SK-N-SH (cell line): ENCODE measurements around the gene NAV2. TPM values are rescaled to one million over a fixed set of nuclear protein-coding genes. Genes with fewer than 3 reads are reported as not detected.

Experiments used
- CTCF ChIP-seq: fragments of 200-600 bp; sonication (generic); IDR thresholded peaks from 2 replicates; pipeline ENCODE4 v1.6.1; 2017; ENCODE audit warnings: antibody characterized with exemption, mild to moderate bottlenecking, moderate library complexity
- ELF1 ChIP-seq: IDR thresholded peaks from 2 replicates; pipeline ENCODE4 v1.4.0; 2012
- EP300 ChIP-seq, 2 experiments: IDR thresholded peaks; 2 replicates each; pipeline versions ENCODE4 v1.4.0 to v1.6.1; 2012; ENCODE audit warnings: borderline replicate concordance in 1 of 2, low read depth in 1 of 2, low read length in 1 of 2
- EZH2phosphoT487 ChIP-seq: fragments of 200-600 bp; sonication (generic); IDR thresholded peaks from 2 replicates; pipeline ENCODE4 v1.6.1; 2017; ENCODE audit warnings: low read depth, mixed run types, mild to moderate bottlenecking, antibody characterized with exemption, moderate library complexity, borderline replicate concordance
- JUND ChIP-seq: IDR thresholded peaks from 2 replicates; pipeline ENCODE4 v1.4.0; 2012
- MXI1 ChIP-seq: IDR thresholded peaks from 2 replicates; pipeline ENCODE4 v1.6.1; 2012; ENCODE audit warnings: mild to moderate bottlenecking, low read depth, low read length, improper control_type of control experiment
- NRF1 ChIP-seq: IDR thresholded peaks from 2 replicates; pipeline ENCODE4 v1.6.1; 2012; ENCODE audit warnings: low read depth, mild to moderate bottlenecking, low read length
- PBX3 ChIP-seq: IDR thresholded peaks from 2 replicates; pipeline ENCODE4; 2012
- POLR2AphosphoS5 ChIP-seq: IDR thresholded peaks from 2 replicates; pipeline ENCODE4 v1.6.1; 2012; ENCODE audit warnings: low read depth, low read length
- RCOR1 ChIP-seq: fragments of 150-350 bp; IDR thresholded peaks from 2 replicates; pipeline ENCODE4 v1.6.1; 2017; ENCODE audit warnings: antibody characterized with exemption, low read length
- REST ChIP-seq: IDR thresholded peaks from 2 replicates; pipeline ENCODE4 v1.6.1; 2012; ENCODE audit warnings: mild to moderate bottlenecking, low read depth, low read length, moderate library complexity
- RFX5 ChIP-seq: IDR thresholded peaks from 2 replicates; pipeline ENCODE4 v1.6.1; 2012; ENCODE audit warnings: mild to moderate bottlenecking, improper control_type of control experiment, low read length
- SMC3 ChIP-seq: IDR thresholded peaks from 2 replicates; pipeline ENCODE4 v1.6.1; 2012; ENCODE audit warnings: low read depth, low read length, improper control_type of control experiment
- TAF1 ChIP-seq: IDR thresholded peaks from 2 replicates; pipeline ENCODE4 v1.6.1; 2012; ENCODE audit warnings: low read depth, mild to moderate bottlenecking, low read length, moderate library complexity, borderline replicate concordance
- TCF12 ChIP-seq: IDR thresholded peaks from 2 replicates; pipeline ENCODE4 v1.4.0; 2012
- TEAD4 ChIP-seq: IDR thresholded peaks from 2 replicates; pipeline ENCODE4 v1.4.0; 2012; ENCODE audit warnings: mild to moderate bottlenecking, borderline replicate concordance; ENCODE audit not compliant: insufficient read depth
- USF1 ChIP-seq: IDR thresholded peaks from 2 replicates; pipeline ENCODE4 v1.4.0; 2012; ENCODE audit warnings: low read depth, borderline replicate concordance
- USF2 ChIP-seq: fragments of 150-350 bp; IDR thresholded peaks from 2 replicates; pipeline ENCODE4 v1.6.1; 2017; ENCODE audit warnings: antibody characterized with exemption, low read length, low read depth, borderline replicate concordance
- ZBTB33 ChIP-seq: IDR thresholded peaks from 2 replicates; pipeline ENCODE4 v1.4.0; 2012; ENCODE audit warnings: low read depth, borderline replicate concordance
- polyA plus RNA-seq, 3 experiments: library from polyadenylated mRNA; depleted of rRNA; stranded (reverse); fragments of >200 nt; gene quantifications; 2 replicates each; pipeline ENCODE4 v1.2.3, GENCODE V29; 2012

The NAV2 gene
- polyA plus RNA-seq, 1 of the 3 experiments (the other 2 are of a cell fraction) = 26.2 TPM

- no peak for TF ChIP-seq USF2
- no peak for TF ChIP-seq USF1
- TF ChIP-seq EZH2phosphoT487 = no peak
- no peak for TF ChIP-seq NRF1
- TF ChIP-seq TCF12 = no peak
- no peak for TF ChIP-seq CTCF
- TF ChIP-seq RCOR1 = 0 out of 2 replicates have a peak, but pooled peaks have one; percentile 58
- no peak for TF ChIP-seq ELF1
- TF ChIP-seq JUND = no peak
- TF ChIP-seq PBX3 = no peak
- peak in 1 of 2 experiments; percentile 38; a peak in 1 of 4 replicates for TF ChIP-seq EP300 (IDR thresholded peaks at IDR 0.05; ENCODE audit: borderline replicate concordance in 1 of 2, low read depth in 1 of 2, low read length in 1 of 2)
- no peak for TF ChIP-seq ZBTB33
- TF ChIP-seq TAF1 = no peak
- no peak for TF ChIP-seq MXI1
- TF ChIP-seq POLR2AphosphoS5 = no peak
- TF ChIP-seq REST = no peak
- no peak for TF ChIP-seq SMC3
- 0 out of 2 replicates have a peak, but pooled peaks have one; percentile 20 for TF ChIP-seq RFX5
- TF ChIP-seq TEAD4 = no peak
- TF ChIP-seq, all 33 proteins: peak for 4
Observed at GRCh38 chr11:20161230-20161918, 448.7 kb downstream of the NAV2 start (continued).
